ENCODE results near the gene LDLRAP1.

DNA sequence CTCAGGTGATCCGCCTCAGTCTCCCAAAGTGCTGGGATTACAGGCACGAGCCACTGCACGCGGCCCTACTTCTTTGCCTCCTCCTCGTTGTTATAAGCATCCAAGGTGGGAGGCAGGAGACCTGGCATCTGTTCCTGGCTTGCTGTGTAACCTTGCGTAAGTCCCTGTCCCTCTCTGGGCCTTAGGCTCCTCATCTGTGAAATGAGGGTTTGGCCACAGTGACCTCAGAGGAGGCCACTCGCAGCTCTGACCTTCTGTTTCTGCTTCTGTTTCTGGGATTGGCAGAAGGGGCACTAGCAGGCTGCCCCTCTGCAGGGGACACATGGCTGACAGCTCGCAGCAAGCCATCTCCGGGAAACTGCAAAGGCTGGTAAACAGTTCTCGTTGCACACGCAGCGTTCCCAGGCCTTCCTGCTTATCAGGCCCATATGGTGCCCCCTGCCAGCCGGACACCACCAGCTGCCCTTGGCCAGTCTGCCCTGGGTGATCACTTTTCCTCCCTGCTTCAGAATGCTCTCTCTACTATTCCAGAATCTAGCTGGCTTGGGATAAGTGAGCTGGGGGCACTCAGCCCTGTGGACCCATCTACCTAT is 2.6 kb upstream of the LDLRAP1 start:
- TF ChIP-seq CTCF (IDR thresholded peaks at IDR 0.05) (no peak), POLR2A (IDR thresholded peaks at IDR 0.05) (no peak)
